Vagina (tissue), 2 donors: ENCODE data around the gene ATG4D. TPM values are rescaled to one million over a fixed set of nuclear protein-coding genes. Genes with fewer than 3 reads are reported as not detected.

Experiments
- DNase-seq, 2 donors: peaks; one replicate each; pipeline ENCODE4 v3.0.0-alpha.2; 2017; ENCODE audit errors: extremely low spot score in 2 of 2
- H3K27ac ChIP-seq: fragments of 200-600 bp; sonication (generic); one replicate; pipeline ENCODE4 v1.5.1; 2019
- H3K27me3 ChIP-seq: fragments of 200-600 bp; sonication (generic); one replicate; pipeline ENCODE4 v1.5.1; 2019
- H3K36me3 ChIP-seq, 2 donors: fragments of 200-600 bp; sonication (generic); one replicate each; pipeline ENCODE4 v1.5.1; 2017 to 2019
- H3K4me1 ChIP-seq: fragments of 200-600 bp; sonication (generic); one replicate; pipeline ENCODE4 v1.5.1; 2019
- H3K4me3 ChIP-seq, 2 donors: fragments of 200-600 bp; sonication (generic); 1 replicate in 1 of 2; 2 replicates in 1 of 2; pipeline ENCODE4 v1.5.1; 2016 to 2019
- H3K9me3 ChIP-seq: fragments of 200-600 bp; sonication (generic); one replicate; pipeline ENCODE4 v1.5.1; 2019
- POLR2A ChIP-seq, 2 donors: fragments of 450-650 bp; IDR thresholded peaks; one replicate each; pipeline ENCODE4 v1.6.1; 2017; ENCODE audit warnings: antibody characterized with exemption in 2 of 2, mild to moderate bottlenecking in 2 of 2, moderate library complexity in 2 of 2
- POLR2AphosphoS5 ChIP-seq, 2 donors: sonication (generic); formaldehyde crosslinking; IDR thresholded peaks; one replicate each; pipeline ENCODE4 v1.9.0; 2017; ENCODE audit warnings: antibody characterized with exemption in 2 of 2, mild to moderate bottlenecking in 2 of 2, low read depth in 1 of 2; ENCODE audit not compliant: insufficient read depth in 1 of 2
- intact Hi-C: fragments of 100-400 bp; cut with DNase I; formaldehyde crosslinking; loops from one replicate; pipeline ENCODE4 v1.15.1; 2023
- total RNA-seq: library from RNA; depleted of rRNA; stranded (reverse); fragments of >200 nt; gene quantifications from one replicate; pipeline ENCODE4 v1.2.3, GENCODE V29; 2016
- TF ChIP-seq, protein P1 (sequence below), 3 experiments: fragments of 450-650 bp in 2 of 3; fragments of 200-600 bp in 1 of 3; sonication (generic) in 1 of 3; IDR thresholded peaks; one replicate each; pipeline ENCODE4 v1.5.1; 2017 to 2019; ENCODE audit warnings: antibody characterized with exemption in 3 of 3, mild to moderate bottlenecking in 2 of 3, moderate library complexity in 2 of 3

The ATG4D gene
- total RNA-seq, 1 donor from 2014 or later, result 18.2 TPM

GRCh38 chr19:10532457-10532856 lies 11.2 kb upstream of the ATG4D start:
- Histone ChIP-seq H3K27me3 (no peaks in the 10 kb centered on the region), H3K4me1 (peaks cover 5% of the 10 kb centered on the region), H3K36me3 (no peaks in the 10 kb centered on the region), H3K27ac (no peak overlapping the region), H3K9me3 (no peaks in the 10 kb centered on the region), H3K4me3 (no peak overlapping the region)
- TF ChIP-seq, protein P1, sequence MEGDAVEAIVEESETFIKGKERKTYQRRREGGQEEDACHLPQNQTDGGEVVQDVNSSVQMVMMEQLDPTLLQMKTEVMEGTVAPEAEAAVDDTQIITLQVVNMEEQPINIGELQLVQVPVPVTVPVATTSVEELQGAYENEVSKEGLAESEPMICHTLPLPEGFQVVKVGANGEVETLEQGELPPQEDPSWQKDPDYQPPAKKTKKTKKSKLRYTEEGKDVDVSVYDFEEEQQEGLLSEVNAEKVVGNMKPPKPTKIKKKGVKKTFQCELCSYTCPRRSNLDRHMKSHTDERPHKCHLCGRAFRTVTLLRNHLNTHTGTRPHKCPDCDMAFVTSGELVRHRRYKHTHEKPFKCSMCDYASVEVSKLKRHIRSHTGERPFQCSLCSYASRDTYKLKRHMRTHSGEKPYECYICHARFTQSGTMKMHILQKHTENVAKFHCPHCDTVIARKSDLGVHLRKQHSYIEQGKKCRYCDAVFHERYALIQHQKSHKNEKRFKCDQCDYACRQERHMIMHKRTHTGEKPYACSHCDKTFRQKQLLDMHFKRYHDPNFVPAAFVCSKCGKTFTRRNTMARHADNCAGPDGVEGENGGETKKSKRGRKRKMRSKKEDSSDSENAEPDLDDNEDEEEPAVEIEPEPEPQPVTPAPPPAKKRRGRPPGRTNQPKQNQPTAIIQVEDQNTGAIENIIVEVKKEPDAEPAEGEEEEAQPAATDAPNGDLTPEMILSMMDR (IDR thresholded peaks at IDR 0.05), result no peak
- TF ChIP-seq POLR2A (IDR thresholded peaks at IDR 0.05), result no peak
- no peak for TF ChIP-seq POLR2AphosphoS5 (IDR thresholded peaks at IDR 0.05; ENCODE audit: insufficient read depth in 1 of 2, low read depth in 1 of 2)
- no peak for DNase-seq
- intact Hi-C loops, result no loop called here

- Histone ChIP-seq H3K9me3 (no peaks in the 10 kb centered on the region), H3K27me3 (no peaks in the 10 kb centered on the region), H3K4me1 (peaks cover 5% of the 10 kb centered on the region), H3K36me3 (no peaks in the 10 kb centered on the region), H3K27ac (no peak overlapping the region), H3K4me3 (no peak overlapping the region)
- intact Hi-C loops, result no loop called here
- peak in 1 of 2 donors; percentile 84 for TF ChIP-seq POLR2AphosphoS5 (IDR thresholded peaks at IDR 0.05; ENCODE audit: insufficient read depth in 1 of 2, low read depth in 1 of 2)
- TF ChIP-seq, protein P1 (IDR thresholded peaks at IDR 0.05), result no peak
- DNase-seq, result no peak
These were observed 9.9 kb upstream of the ATG4D start for GRCh38 chr19:10533646-10534386.

DNA sequence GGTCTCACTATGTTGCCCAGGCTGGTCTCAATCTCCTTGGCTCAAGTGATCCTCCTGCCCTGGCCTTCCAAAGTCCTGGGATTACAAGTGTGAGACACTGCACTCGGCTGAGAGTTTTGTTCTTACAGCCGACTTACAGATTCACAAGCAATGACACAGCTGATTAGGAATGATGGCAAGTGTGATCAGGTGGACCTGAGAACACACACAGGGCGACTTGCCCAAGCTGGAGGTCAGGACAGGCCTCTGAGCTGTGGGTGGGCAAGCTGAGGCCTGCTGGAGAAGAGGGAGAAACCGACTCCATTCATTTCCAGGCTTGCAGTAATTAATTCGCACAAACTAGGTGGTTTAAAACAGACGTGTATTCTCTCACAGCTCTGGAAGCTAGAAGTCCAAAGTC lies 8.1 kb upstream of the ATG4D start:
- intact Hi-C loops, result no loop called here

GRCh38 chr19:10537668-10538067 lies 6.0 kb upstream of the ATG4D start:
- intact Hi-C loops, result no loop called here
- H3K4me1 ChIP-seq, result peaks cover 5% of the 10 kb centered on the region
- H3K4me3 ChIP-seq, result no peak overlapping the region

More for the DNA sequence above, 8.1 kb upstream of the ATG4D start:
- Histone ChIP-seq H3K27me3 (no peaks in the 10 kb centered on the region), H3K4me1 (peaks cover 5% of the 10 kb centered on the region), H3K4me3 (no peak overlapping the region), H3K27ac (no peak overlapping the region), H3K36me3 (no peaks in the 10 kb centered on the region), H3K9me3 (no peaks in the 10 kb centered on the region)
- TF ChIP-seq, protein P1 (IDR thresholded peaks at IDR 0.05), result no peak
- TF ChIP-seq POLR2AphosphoS5 (IDR thresholded peaks at IDR 0.05; ENCODE audit: insufficient read depth in 1 of 2, low read depth in 1 of 2) (peak in 1 of 2 donors; percentile 52), POLR2A (IDR thresholded peaks at IDR 0.05) (no peak)
- DNase-seq, result no peak

More at GRCh38 chr19:10537668-10538067, 6.0 kb upstream of the ATG4D start:
- Histone ChIP-seq H3K27me3 (no peaks in the 10 kb centered on the region), H3K27ac (no peak overlapping the region), H3K36me3 (no peaks in the 10 kb centered on the region), H3K9me3 (no peaks in the 10 kb centered on the region)
- DNase-seq, result no peak
- TF ChIP-seq, protein P1 (IDR thresholded peaks at IDR 0.05), result no peak
- no peak for TF ChIP-seq POLR2A (IDR thresholded peaks at IDR 0.05)
